ENCODE results near the gene TMSB10.

TMSB10 gene

GRCh38 chr2:84901593-84902120 is 3.8 kb upstream of the TMSB10 start (continued):
- no peak for TF ChIP-seq OSR1 (CRISPR knock-in tag; IDR thresholded peaks at IDR 0.05)

DNA sequence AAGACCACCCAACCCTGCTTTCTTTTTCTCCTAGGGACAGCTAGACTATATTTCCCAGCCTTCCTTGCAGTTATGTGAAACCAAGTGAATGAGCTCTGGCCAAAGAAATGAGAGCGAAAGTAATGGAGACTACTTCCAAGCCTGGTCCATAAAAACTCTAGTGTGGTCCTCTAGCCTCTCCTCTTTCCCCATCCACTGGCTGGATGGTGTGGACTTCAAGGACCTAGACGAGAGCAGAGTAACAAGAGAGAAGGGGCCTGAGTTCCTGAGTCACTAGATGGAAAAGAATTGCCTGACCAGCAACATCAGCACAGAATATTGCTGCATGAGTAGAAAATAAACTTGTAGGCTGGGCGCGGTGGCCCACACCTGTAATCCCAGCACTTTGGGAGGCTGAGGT is 2.9 kb upstream of the TMSB10 start:
- ATAC-seq: no peak
- no peak for TF ChIP-seq ARNTL (CRISPR knock-in tag; IDR thresholded peaks at IDR 0.05; ENCODE audit: borderline replicate concordance, low read depth)
- TF ChIP-seq RARB (CRISPR knock-in tag; IDR thresholded peaks at IDR 0.05): no peak
- TF ChIP-seq, protein P1, sequence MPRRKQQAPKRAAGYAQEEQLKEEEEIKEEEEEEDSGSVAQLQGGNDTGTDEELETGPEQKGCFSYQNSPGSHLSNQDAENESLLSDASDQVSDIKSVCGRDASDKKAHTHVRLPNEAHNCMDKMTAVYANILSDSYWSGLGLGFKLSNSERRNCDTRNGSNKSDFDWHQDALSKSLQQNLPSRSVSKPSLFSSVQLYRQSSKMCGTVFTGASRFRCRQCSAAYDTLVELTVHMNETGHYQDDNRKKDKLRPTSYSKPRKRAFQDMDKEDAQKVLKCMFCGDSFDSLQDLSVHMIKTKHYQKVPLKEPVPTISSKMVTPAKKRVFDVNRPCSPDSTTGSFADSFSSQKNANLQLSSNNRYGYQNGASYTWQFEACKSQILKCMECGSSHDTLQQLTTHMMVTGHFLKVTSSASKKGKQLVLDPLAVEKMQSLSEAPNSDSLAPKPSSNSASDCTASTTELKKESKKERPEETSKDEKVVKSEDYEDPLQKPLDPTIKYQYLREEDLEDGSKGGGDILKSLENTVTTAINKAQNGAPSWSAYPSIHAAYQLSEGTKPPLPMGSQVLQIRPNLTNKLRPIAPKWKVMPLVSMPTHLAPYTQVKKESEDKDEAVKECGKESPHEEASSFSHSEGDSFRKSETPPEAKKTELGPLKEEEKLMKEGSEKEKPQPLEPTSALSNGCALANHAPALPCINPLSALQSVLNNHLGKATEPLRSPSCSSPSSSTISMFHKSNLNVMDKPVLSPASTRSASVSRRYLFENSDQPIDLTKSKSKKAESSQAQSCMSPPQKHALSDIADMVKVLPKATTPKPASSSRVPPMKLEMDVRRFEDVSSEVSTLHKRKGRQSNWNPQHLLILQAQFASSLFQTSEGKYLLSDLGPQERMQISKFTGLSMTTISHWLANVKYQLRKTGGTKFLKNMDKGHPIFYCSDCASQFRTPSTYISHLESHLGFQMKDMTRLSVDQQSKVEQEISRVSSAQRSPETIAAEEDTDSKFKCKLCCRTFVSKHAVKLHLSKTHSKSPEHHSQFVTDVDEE (CRISPR knock-in tag; IDR thresholded peaks at IDR 0.05): no peak
- TF ChIP-seq ZNF70 (CRISPR knock-in tag; IDR thresholded peaks at IDR 0.05): no peak
- TF ChIP-seq SNAI2 (CRISPR knock-in tag; IDR thresholded peaks at IDR 0.05): no peak
- TF ChIP-seq, protein P2, sequence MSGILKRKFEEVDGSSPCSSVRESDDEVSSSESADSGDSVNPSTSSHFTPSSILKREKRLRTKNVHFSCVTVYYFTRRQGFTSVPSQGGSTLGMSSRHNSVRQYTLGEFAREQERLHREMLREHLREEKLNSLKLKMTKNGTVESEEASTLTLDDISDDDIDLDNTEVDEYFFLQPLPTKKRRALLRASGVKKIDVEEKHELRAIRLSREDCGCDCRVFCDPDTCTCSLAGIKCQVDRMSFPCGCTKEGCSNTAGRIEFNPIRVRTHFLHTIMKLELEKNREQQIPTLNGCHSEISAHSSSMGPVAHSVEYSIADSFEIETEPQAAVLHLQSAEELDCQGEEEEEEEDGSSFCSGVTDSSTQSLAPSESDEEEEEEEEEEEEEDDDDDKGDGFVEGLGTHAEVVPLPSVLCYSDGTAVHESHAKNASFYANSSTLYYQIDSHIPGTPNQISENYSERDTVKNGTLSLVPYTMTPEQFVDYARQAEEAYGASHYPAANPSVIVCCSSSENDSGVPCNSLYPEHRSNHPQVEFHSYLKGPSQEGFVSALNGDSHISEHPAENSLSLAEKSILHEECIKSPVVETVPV (CRISPR knock-in tag; IDR thresholded peaks at IDR 0.05): no peak
- TF ChIP-seq PATZ1 (CRISPR knock-in tag; IDR thresholded peaks at IDR 0.05; ENCODE audit: borderline replicate concordance): no peak
- TF ChIP-seq ZFP30 (CRISPR knock-in tag; IDR thresholded peaks at IDR 0.05): no peak
- TF ChIP-seq TCF4 (CRISPR knock-in tag; IDR thresholded peaks at IDR 0.05; ENCODE audit: borderline replicate concordance): no peak
- TF ChIP-seq POU6F1 (CRISPR knock-in tag; IDR thresholded peaks at IDR 0.05; ENCODE audit: borderline replicate concordance, low read depth): no peak
- no peak for TF ChIP-seq GLIS3 (CRISPR knock-in tag; IDR thresholded peaks at IDR 0.05)
- TF ChIP-seq ZFP3 (CRISPR knock-in tag; IDR thresholded peaks at IDR 0.05): no peak
- TF ChIP-seq, protein P3, sequence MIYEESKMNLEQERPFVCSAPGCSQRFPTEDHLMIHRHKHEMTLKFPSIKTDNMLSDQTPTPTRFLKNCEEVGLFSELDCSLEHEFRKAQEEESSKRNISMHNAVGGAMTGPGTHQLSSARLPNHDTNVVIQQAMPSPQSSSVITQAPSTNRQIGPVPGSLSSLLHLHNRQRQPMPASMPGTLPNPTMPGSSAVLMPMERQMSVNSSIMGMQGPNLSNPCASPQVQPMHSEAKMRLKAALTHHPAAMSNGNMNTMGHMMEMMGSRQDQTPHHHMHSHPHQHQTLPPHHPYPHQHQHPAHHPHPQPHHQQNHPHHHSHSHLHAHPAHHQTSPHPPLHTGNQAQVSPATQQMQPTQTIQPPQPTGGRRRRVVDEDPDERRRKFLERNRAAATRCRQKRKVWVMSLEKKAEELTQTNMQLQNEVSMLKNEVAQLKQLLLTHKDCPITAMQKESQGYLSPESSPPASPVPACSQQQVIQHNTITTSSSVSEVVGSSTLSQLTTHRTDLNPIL (CRISPR knock-in tag; IDR thresholded peaks at IDR 0.05; ENCODE audit: low read depth): no peak
- TF ChIP-seq TOX (CRISPR knock-in tag; IDR thresholded peaks at IDR 0.05; ENCODE audit: borderline replicate concordance): no peak
- TF ChIP-seq OSR1 (CRISPR knock-in tag; IDR thresholded peaks at IDR 0.05): no peak
- no peak for TF ChIP-seq ISL1 (CRISPR knock-in tag; IDR thresholded peaks at IDR 0.05)
- TF ChIP-seq BACH2 (CRISPR knock-in tag; IDR thresholded peaks at IDR 0.05; ENCODE audit: borderline replicate concordance): no peak
- TF ChIP-seq ESRRG (CRISPR knock-in tag; IDR thresholded peaks at IDR 0.05): no peak
- TF ChIP-seq PPARA (CRISPR knock-in tag; IDR thresholded peaks at IDR 0.05; ENCODE audit: borderline replicate concordance): no peak

DNA sequence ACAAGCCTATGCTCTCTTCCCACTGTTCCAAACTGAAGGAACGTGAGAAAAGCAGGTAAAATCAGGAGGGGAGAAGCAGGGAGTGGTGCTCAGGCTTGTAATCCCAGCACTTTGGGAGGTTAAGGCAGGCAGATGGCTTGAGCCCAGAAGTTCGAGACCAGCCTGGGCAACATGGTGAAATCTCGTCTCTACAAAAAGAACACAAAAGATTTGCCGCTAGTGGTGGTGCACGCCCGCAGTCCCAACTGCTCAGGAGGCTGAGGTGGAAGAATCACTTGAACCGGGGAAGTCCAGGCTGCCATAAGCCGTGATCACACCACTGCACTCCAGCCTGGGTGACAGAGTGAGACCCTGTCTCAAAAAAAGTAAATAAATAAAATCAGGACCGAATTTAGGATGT is 1.3 kb upstream of the TMSB10 start:
- TF ChIP-seq, protein P1 (CRISPR knock-in tag; IDR thresholded peaks at IDR 0.05): no peak
- no peak for TF ChIP-seq CSDC2 (CRISPR knock-in tag; IDR thresholded peaks at IDR 0.05)
- TF ChIP-seq ZNF565 (CRISPR knock-in tag; conservative IDR thresholded peaks at IDR 0.05; ENCODE audit: low read depth): no peak
- TF ChIP-seq ISL1 (CRISPR knock-in tag; IDR thresholded peaks at IDR 0.05): no peak

More for the DNA sequence above, 1.3 kb upstream of the TMSB10 start:
- ATAC-seq: no peak

All from SK-N-SH treated with all-trans-retinoic acid at 6 μM for 48 hours (cell line).